Transverse colon (tissue), 3 donors: ENCODE results near the gene KIFAP3.

Experiments used
- POLR2A ChIP-seq: fragments of 450-650 bp; IDR thresholded peaks from one replicate; pipeline ENCODE4 v1.6.1; 2016; ENCODE audit warnings: antibody characterized with exemption, mild to moderate bottlenecking, moderate library complexity
- TF ChIP-seq, protein P1 (sequence below), 5 experiments: fragments of 200-600 bp in 3 of 5; fragments of 450-650 bp in 2 of 5; sonication (generic) in 3 of 5; IDR thresholded peaks; 1 replicate in 2 of 5; 2 replicates in 3 of 5; pipeline ENCODE4 v1.5.1; 2016 to 2017; ENCODE audit warnings: antibody characterized with exemption in 5 of 5, inconsistent platforms in 3 of 5, mild to moderate bottlenecking in 2 of 5, moderate library complexity in 1 of 5

DNA sequence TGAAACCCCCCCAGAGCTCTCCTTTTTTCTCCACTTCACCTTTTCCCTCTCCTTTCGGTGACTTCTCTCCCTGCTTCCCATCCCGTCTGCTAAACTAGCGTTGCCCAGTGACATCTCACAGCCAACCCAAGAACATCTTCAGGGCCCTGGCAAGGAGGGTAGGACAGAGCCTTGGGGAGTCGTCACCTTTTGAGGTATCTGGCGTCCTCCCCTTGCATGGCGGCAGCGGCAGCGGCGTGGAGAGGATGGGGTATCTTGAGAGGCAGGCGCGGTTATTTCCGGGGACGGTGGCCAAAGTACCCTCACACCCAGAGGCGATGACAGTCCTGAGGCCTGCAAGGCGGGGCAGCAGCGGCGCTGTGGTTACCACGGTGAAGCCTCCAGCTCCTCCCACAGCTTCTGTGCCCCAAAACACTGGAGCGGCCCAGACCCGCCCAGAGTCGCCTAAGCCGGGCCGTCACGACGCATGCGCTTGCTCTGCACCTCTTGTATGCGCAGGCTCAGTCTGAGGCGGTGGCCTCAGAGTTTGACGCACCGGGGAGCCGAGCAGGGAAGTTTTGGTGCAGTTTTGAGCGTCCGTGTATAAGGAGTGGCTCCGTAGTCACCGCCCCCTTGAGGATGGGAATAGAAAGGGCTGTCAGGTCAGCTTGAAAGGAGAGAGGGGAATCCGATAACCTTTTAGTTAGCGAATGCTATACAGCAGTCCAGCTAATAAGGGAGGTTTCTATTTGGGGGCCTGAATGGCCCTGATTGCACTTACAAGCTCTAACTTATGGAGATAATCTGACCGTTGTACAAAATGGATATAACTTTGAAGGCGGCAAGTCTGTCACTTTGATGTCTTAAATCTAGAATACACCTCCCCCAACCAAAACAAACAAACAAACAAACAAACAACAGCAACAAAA, at the start of gene KIFAP3:
- TF ChIP-seq, protein P1, sequence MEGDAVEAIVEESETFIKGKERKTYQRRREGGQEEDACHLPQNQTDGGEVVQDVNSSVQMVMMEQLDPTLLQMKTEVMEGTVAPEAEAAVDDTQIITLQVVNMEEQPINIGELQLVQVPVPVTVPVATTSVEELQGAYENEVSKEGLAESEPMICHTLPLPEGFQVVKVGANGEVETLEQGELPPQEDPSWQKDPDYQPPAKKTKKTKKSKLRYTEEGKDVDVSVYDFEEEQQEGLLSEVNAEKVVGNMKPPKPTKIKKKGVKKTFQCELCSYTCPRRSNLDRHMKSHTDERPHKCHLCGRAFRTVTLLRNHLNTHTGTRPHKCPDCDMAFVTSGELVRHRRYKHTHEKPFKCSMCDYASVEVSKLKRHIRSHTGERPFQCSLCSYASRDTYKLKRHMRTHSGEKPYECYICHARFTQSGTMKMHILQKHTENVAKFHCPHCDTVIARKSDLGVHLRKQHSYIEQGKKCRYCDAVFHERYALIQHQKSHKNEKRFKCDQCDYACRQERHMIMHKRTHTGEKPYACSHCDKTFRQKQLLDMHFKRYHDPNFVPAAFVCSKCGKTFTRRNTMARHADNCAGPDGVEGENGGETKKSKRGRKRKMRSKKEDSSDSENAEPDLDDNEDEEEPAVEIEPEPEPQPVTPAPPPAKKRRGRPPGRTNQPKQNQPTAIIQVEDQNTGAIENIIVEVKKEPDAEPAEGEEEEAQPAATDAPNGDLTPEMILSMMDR (IDR thresholded peaks at IDR 0.05), result peak; percentile 49 to 63 (median 50)
- TF ChIP-seq POLR2A, result peak; percentile 66
